K562 (cell line): ENCODE measurements around the gene CALU. TPM values are rescaled to one million over a fixed set of nuclear protein-coding genes. Genes with fewer than 3 reads are reported as not detected.

Source experiments
- ATAC-seq: fragments of 200-7000 bp; cut with Tn5 transposase; 3 replicates; pipeline ENCODE4 v1.9.1; 2020; ENCODE audit warnings: moderate library complexity
- BruUV-seq: library from RNA; stranded (reverse); fragments of 400-500 nt; replicated peaks from 2 replicates; lab custom pipeline; 2021; lab: Mats Ljungman, UMichigan
- CTCF ChIA-PET: fragments of 300-600 bp; formaldehyde crosslinking; extraction: SDS; loops from one replicate; lab custom pipeline; 2021; ENCODE audit warnings: low intra/inter-chr PET ratio; lab: Yijun Ruan, JAX
- POLR2A ChIA-PET: fragments of 300-600, 350-650 bp; sonication (Branson Sonifier 250); formaldehyde crosslinking; extraction: SDS; loops from one replicate; lab custom pipeline; 2021; ENCODE audit warnings: antibody characterized with exemption, inconsistent platforms; lab: Yijun Ruan, JAX
- DNase-seq, 4 experiments: peaks; one replicate each; pipeline versions ENCODE4 v3.0.0 to v3.0.0-alpha.2; 2011 to 2018; ENCODE audit warnings: low spot score in 3 of 4, mixed read lengths in 3 of 4; ENCODE audit errors: extremely low read depth in 1 of 4
- FAIRE-seq: peaks from 2 replicates; lab custom pipeline; 2011; peaks lifted over from hg19 to GRCh38; lab: Jason Lieb, UNC
- H2AFZ ChIP-seq: 2 replicates; pipeline ENCODE4 v1.6.0; 2011; ENCODE audit warnings: low read depth, low read length, control low read depth, inconsistent platforms
- H3K27ac ChIP-seq: fragments of 200-600 bp; 3 replicates; pipeline ENCODE4 v1.8.0; 2011; ENCODE audit warnings: low read depth, mild to moderate bottlenecking, control low read depth, inconsistent platforms, low read length, moderate library complexity, mixed read lengths; ENCODE audit errors: extremely low read depth
- H3K27me3 ChIP-seq, 2 experiments: fragments of 300-600 bp in 1 of 2; 2 replicates in 1 of 2; 3 replicates in 1 of 2; pipeline versions ENCODE4 v1.6.0 to v1.8.0; 2011; ENCODE audit warnings: inconsistent platforms in 2 of 2, low read length in 2 of 2, mild to moderate bottlenecking in 1 of 2, mixed read lengths in 1 of 2, moderate library complexity in 1 of 2; ENCODE audit not compliant: control insufficient read depth in 2 of 2, insufficient read depth in 2 of 2
- H3K36me3 ChIP-seq: fragments of 300-600 bp; 3 replicates; pipeline ENCODE4 v1.8.0; 2011; ENCODE audit warnings: mild to moderate bottlenecking, low read length, inconsistent platforms; ENCODE audit not compliant: control insufficient read depth, insufficient read depth
- H3K4me1 ChIP-seq, 2 experiments: fragments of 200-600 bp in 1 of 2; replicated peaks in 1 of 2; 2 replicates in 1 of 2; 3 replicates in 1 of 2; pipeline versions ENCODE4 v1.5.1 to v1.8.0; 2011; ENCODE audit warnings: inconsistent platforms in 2 of 2, low read length in 2 of 2, mild to moderate bottlenecking in 1 of 2, mixed read lengths in 1 of 2, moderate library complexity in 1 of 2; ENCODE audit not compliant: control insufficient read depth in 2 of 2, insufficient read depth in 2 of 2
- H3K4me2 ChIP-seq: 2 replicates; pipeline ENCODE4 v1.6.1; 2011; ENCODE audit warnings: low read length, control low read depth, inconsistent platforms, mixed read lengths; ENCODE audit not compliant: insufficient read depth
- H3K4me3 ChIP-seq: fragments of 200-600 bp; sonication (generic), shearing (Covaris generic); 2 replicates; pipeline ENCODE4 v1.5.1; 2016; ENCODE audit warnings: control low read depth, inconsistent platforms
- H3K79me2 ChIP-seq: fragments of 200-600 bp; 3 replicates; pipeline ENCODE4 v1.8.0; 2011; ENCODE audit warnings: low read length, inconsistent platforms; ENCODE audit not compliant: control insufficient read depth, insufficient read depth
- H3K9ac ChIP-seq, 2 experiments: 2 replicates each; pipeline versions ENCODE4 v1.6.0 to v1.6.1; 2011; ENCODE audit warnings: low read depth in 2 of 2, low read length in 2 of 2, control low read depth in 1 of 2, inconsistent platforms in 1 of 2, mild to moderate bottlenecking in 1 of 2, mixed read lengths in 1 of 2; ENCODE audit not compliant: insufficient read depth in 1 of 2
- H3K9me1 ChIP-seq: one replicate; pipeline ENCODE4 v1.6.0; 2011; ENCODE audit warnings: inconsistent platforms, mild to moderate bottlenecking, low read length, moderate library complexity; ENCODE audit not compliant: control insufficient read depth, insufficient read depth
- H3K9me3 ChIP-seq: replicated peaks from 2 replicates; pipeline ENCODE4 v1.5.1; 2011; ENCODE audit warnings: low read depth, low read length, inconsistent platforms; ENCODE audit not compliant: control insufficient read depth, insufficient read depth
- H4K20me1 ChIP-seq: replicated peaks from 2 replicates; pipeline ENCODE4 v1.6.1; 2011; ENCODE audit warnings: low read length, inconsistent platforms, mixed read lengths; ENCODE audit not compliant: control insufficient read depth, insufficient read depth
- C11orf30 ChIP-seq: fragments of 450-650 bp; IDR thresholded peaks from 2 replicates; pipeline ENCODE4 v1.6.1; 2016; ENCODE audit warnings: low read depth, mild to moderate bottlenecking
- KDM5B ChIP-seq: fragments of 200-600 bp; sonication (generic); IDR thresholded peaks from 2 replicates; pipeline ENCODE4 v1.6.1; 2012; ENCODE audit warnings: low read depth, mild to moderate bottlenecking, moderate library complexity, low read length, control low read depth, inconsistent platforms; ENCODE audit not compliant: insufficient replicate concordance
- MAFF ChIP-seq: IDR thresholded peaks from 2 replicates; pipeline ENCODE4 v1.6.1; 2012; ENCODE audit warnings: low read length, improper control_type of control experiment
- MAFG ChIP-seq: fragments of 450-650 bp; conservative IDR thresholded peaks from 2 replicates; pipeline ENCODE4 v1.6.1; 2016; ENCODE audit warnings: missing genetic modification characterization, missing compliant biosample characterization
- MECOM ChIP-seq: fragments of 250-450 bp; sonication (Bioruptor Pico); IDR thresholded peaks from 2 replicates; pipeline ENCODE4 v1.8.0; 2022; ENCODE audit warnings: inconsistent platforms
- MTA1 ChIP-seq: fragments of 450-650 bp; IDR thresholded peaks from 2 replicates; pipeline ENCODE4 v1.6.1; 2017; ENCODE audit warnings: borderline replicate concordance
- POLR2AphosphoS5 ChIP-seq: IDR thresholded peaks from 2 replicates; pipeline ENCODE4 v1.6.1; 2011; ENCODE audit warnings: mild to moderate bottlenecking, low read depth, low read length, moderate library complexity; ENCODE audit not compliant: control insufficient read depth, insufficient read depth
- TBP ChIP-seq: optimal IDR thresholded peaks from 2 replicates; pipeline ENCODE3; 2011; ENCODE audit warnings: low read depth, low read length, improper control_type of control experiment
- TFAM ChIP-seq: fragments of 250-450 bp; sonication (Bioruptor Pico); conservative IDR thresholded peaks from 2 replicates; pipeline ENCODE4 v1.5.0; 2021; ENCODE audit warnings: mild to moderate bottlenecking, moderate library complexity
- TFAP4 ChIP-seq: sonication (generic); formaldehyde crosslinking; IDR thresholded peaks from 2 replicates; pipeline ENCODE4 v1.8.0; 2022; ENCODE audit warnings: missing genetic modification reagents, mild to moderate bottlenecking, moderate library complexity, borderline replicate concordance
- XRCC4 ChIP-seq: IDR thresholded peaks from one replicate; pipeline ENCODE4 v1.6.1; 2011; ENCODE audit not compliant: insufficient read depth, insufficient read length; ENCODE audit errors: extremely low read depth
- ZNF316 ChIP-seq: fragments of 450-650 bp; IDR thresholded peaks from 2 replicates; pipeline ENCODE4 v1.6.1; 2016
- WGBS: fragments of 100-300 bp; shearing (Covaris generic); methylation state at CpG from one replicate; pipeline ENCODE4 v1.1.6; 2016; ENCODE audit warnings: low coverage, mixed read lengths; ENCODE audit not compliant: insufficient coverage; ENCODE audit errors: missing lambda C conversion rate; 5-methylcytosine and 5-hydroxymethylcytosine counted together
- in situ Hi-C: fragments of 300-500 bp; cut with MboI; formaldehyde crosslinking; loops from 4 replicates; pipeline ENCODE4 v1.15.0; 2018; ENCODE audit warnings: inconsistent platforms, mixed read lengths
- intact Hi-C: fragments of 100-400 bp; cut with micrococcal nuclease; formaldehyde crosslinking; loops from 2 replicates; pipeline ENCODE4 v1.14.2; 2022
- polyA plus RNA-seq, 8 experiments: library from polyadenylated mRNA; depleted of rRNA in 4 of 8; stranded (reverse) in 5 of 8; unstranded in 3 of 8; fragments of >200 nt; fragmentation: Nextera tagmentation in 2 of 8; fragmentation: Illumina TruSeq in 1 of 8; extraction: Ambion mirVana in 2 of 8; extraction: Trizol in 1 of 8; gene quantifications; 2 replicates each; pipeline versions ENCODE4 v1.2.1 to v1.2.3, GENCODE V29; 2011 to 2014; ENCODE audit warnings: inconsistent platforms in 1 of 8, missing spikeins in 1 of 8
- total RNA-seq, 7 experiments: library from RNA; depleted of rRNA in 6 of 7; stranded (reverse); fragments of >200 nt in 6 of 7; fragmentation: Illumina TruSeq in 2 of 7; extraction: Trizol in 2 of 7; gene quantifications; 2 replicates each; pipeline versions ENCODE4 v1.2.1 to v1.2.3, GENCODE V29; 2011 to 2021; ENCODE audit warnings: low replicate concordance in 1 of 7
- TF ChIP-seq, protein P1 (sequence below): fragments of 450-650 bp; IDR thresholded peaks from 2 replicates; pipeline ENCODE4 v1.6.1; 2017; ENCODE audit warnings: antibody characterized with exemption

CALU gene
- total and polyA plus RNA-seq, 9 of the 15 experiments (the other 6 are each of a cell fraction or from before 2014, with no cell fraction given) = 166 to 286 (median 215) TPM

DNA sequence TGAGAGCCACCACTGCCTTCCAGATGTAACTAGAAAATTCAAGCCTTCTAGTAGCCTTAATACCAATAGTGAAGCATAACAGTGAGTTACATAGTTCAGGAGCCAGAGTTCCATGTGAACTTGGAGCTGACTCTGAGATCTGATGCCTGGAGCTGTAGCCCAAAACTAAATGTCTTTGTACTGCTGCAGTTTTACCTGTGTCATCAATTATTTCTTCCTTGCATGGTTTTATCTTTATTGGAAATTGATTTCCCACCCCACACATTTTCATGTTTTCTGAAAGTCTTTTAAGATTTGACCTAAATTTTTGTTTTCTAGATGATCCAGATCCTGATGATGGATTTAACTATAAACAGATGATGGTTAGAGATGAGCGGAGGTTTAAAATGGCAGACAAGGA, 19.4 kb downstream of the CALU start:
- Histone ChIP-seq H3K27me3 (no peaks in the 10 kb centered on the region), H2AFZ (no peak overlapping the region), H3K9me3 (no peaks in the 10 kb centered on the region), H3K27ac (no peak overlapping the region), H3K4me2 (no peak overlapping the region), H3K79me2 (peaks cover 24% of the 10 kb centered on the region), H3K9ac (no peak overlapping the region), H3K4me3 (no peak overlapping the region), H3K4me1 (no peaks in the 10 kb centered on the region), H4K20me1 (peaks cover 8% of the 10 kb centered on the region), H3K9me1 (peaks cover 5% of the 10 kb centered on the region), H3K36me3 (peaks cover 94% of the 10 kb centered on the region)
- CTCF ChIA-PET = no interaction called here
- intact Hi-C loops = loop anchor here (10.0 kb wide), 1 partner anchor 284 kb away; the partner anchor contains the start of gene METTL2B
- in situ Hi-C loops = no loop called here
- WGBS = 100% methylated on average over 1 of the region's 1 CpG
- ATAC-seq = no peak
- DNase-seq = no peak
- no TSS peak for BruUV-seq
- POLR2A ChIA-PET = interaction anchor here (0.9 to 12.2 kb wide), 8 partner anchors 9 to 74 kb away, joined by 3 to 216 read pairs (median 4); partner anchors contain the start of gene CALU
- no peak for FAIRE-seq
- TF ChIP-seq MECOM (CRISPR knock-in tag) (no peak), POLR2AphosphoS5 (0 out of 2 replicates have a peak, but pooled peaks have one; percentile 4), C11orf30 (peak; percentile 61), ZNF316 (peak; percentile 84), TFAM (CRISPR knock-in tag) (no peak), MTA1 (no peak), TFAP4 (no peak), TBP (no peak), MAFF (peak; percentile 51), MAFG (tag) (peak; percentile 60), KDM5B (no peak), XRCC4 (no peak)
- TF ChIP-seq, protein P1, sequence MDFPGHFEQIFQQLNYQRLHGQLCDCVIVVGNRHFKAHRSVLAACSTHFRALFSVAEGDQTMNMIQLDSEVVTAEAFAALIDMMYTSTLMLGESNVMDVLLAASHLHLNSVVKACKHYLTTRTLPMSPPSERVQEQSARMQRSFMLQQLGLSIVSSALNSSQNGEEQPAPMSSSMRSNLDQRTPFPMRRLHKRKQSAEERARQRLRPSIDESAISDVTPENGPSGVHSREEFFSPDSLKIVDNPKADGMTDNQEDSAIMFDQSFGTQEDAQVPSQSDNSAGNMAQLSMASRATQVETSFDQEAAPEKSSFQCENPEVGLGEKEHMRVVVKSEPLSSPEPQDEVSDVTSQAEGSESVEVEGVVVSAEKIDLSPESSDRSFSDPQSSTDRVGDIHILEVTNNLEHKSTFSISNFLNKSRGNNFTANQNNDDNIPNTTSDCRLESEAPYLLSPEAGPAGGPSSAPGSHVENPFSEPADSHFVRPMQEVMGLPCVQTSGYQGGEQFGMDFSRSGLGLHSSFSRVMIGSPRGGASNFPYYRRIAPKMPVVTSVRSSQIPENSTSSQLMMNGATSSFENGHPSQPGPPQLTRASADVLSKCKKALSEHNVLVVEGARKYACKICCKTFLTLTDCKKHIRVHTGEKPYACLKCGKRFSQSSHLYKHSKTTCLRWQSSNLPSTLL = no peak
